PC-3 (cell line): ENCODE data around the gene SLC45A2.
"Not testable (repeated sequence)": the region's sequence is repeated elsewhere in the genome, so short reads cannot be mapped to it uniquely, and the experiment has no call there.

Experiments
- EZH2phosphoT487 ChIP-seq: fragments of 300-600 bp; sonication (generic); IDR thresholded peaks from 2 replicates; pipeline ENCODE4 v1.6.1; 2018; ENCODE audit warnings: mild to moderate bottlenecking, antibody characterized with exemption, low read length, borderline replicate concordance
- TF ChIP-seq, protein P1 (sequence below): fragments of 300-600 bp; sonication (generic); conservative IDR thresholded peaks from 2 replicates; pipeline ENCODE4 v1.5.1; 2017; ENCODE audit warnings: antibody characterized with exemption, low read depth, mild to moderate bottlenecking, low read length

DNA sequence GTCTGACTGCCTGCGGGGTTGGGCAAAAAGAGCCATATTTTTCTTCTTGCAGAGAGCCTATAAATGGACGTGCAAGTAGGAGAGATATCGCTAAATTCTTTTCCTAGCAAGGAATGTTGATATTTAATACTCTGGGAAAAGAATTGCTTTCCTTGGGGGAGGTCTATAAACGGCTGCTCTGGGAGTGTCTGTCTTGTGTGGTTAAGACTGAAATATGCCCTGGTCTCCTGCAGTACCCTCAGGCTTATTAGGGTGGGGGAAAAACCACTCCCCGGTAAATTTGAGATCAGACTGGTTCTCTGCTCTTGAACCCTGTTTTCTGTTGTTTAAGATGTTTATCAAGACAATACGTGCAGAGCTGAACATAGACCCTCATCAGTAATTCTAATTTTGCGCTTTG lies 78.2 kb downstream of the SLC45A2 start:
- TF ChIP-seq, protein P1, sequence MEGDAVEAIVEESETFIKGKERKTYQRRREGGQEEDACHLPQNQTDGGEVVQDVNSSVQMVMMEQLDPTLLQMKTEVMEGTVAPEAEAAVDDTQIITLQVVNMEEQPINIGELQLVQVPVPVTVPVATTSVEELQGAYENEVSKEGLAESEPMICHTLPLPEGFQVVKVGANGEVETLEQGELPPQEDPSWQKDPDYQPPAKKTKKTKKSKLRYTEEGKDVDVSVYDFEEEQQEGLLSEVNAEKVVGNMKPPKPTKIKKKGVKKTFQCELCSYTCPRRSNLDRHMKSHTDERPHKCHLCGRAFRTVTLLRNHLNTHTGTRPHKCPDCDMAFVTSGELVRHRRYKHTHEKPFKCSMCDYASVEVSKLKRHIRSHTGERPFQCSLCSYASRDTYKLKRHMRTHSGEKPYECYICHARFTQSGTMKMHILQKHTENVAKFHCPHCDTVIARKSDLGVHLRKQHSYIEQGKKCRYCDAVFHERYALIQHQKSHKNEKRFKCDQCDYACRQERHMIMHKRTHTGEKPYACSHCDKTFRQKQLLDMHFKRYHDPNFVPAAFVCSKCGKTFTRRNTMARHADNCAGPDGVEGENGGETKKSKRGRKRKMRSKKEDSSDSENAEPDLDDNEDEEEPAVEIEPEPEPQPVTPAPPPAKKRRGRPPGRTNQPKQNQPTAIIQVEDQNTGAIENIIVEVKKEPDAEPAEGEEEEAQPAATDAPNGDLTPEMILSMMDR, result not testable (repeated sequence)
- TF ChIP-seq EZH2phosphoT487, result not testable (repeated sequence)
